Right atrium auricular region (tissue), 2 donors: Measurements from ENCODE around the gene TRIM31. TPM values are rescaled to one million over a fixed set of nuclear protein-coding genes. Genes with fewer than 3 reads are reported as not detected.

Experiments used
- DNase-seq: peaks from one replicate; pipeline ENCODE4 v3.0.0-alpha.2; 2019; ENCODE audit warnings: low spot score
- H3K27ac ChIP-seq, 2 donors: fragments of 200-600 bp; sonication (generic); 1 replicate in 1 of 2; 2 replicates in 1 of 2; pipeline ENCODE4 v1.5.1; 2016 to 2019
- H3K27me3 ChIP-seq, 2 donors: fragments of 200-600 bp; sonication (generic); one replicate each; pipeline versions ENCODE4 v1.5.1 to v1.6.0; 2017 to 2019
- H3K36me3 ChIP-seq: fragments of 200-600 bp; sonication (generic); one replicate; pipeline ENCODE4 v1.5.1; 2016
- H3K4me1 ChIP-seq, 2 donors: fragments of 200-600 bp; sonication (generic); one replicate each; pipeline versions ENCODE4 v1.5.1 to v1.6.0; 2017 to 2019
- H3K4me3 ChIP-seq, 2 donors: fragments of 200-600 bp; sonication (generic); 1 replicate in 1 of 2; 2 replicates in 1 of 2; pipeline ENCODE4 v1.5.1; 2017 to 2019; ENCODE audit warnings: mild to moderate bottlenecking in 1 of 2, moderate library complexity in 1 of 2
- H3K9me3 ChIP-seq, 2 donors: fragments of 200-600 bp; sonication (generic); one replicate each; pipeline ENCODE4 v1.5.1; 2019
- CTCF ChIP-seq, 2 donors: fragments of 200-600 bp; sonication (generic); IDR thresholded peaks; one replicate each; pipeline ENCODE4 v1.5.1; 2019; ENCODE audit warnings: antibody characterized with exemption in 2 of 2
- total RNA-seq, 2 donors: library from RNA; depleted of rRNA; stranded (reverse); fragments of >200 nt; gene quantifications; one replicate each; pipeline ENCODE4 v1.1.0, GENCODE V29; 2016

Gene TRIM31
- total RNA-seq, 2 donors from 2014 or later, result not detected

- no peak overlapping the region for H3K4me3 ChIP-seq
- no peaks in the 10 kb centered on the region for H3K4me1 ChIP-seq
- TF ChIP-seq CTCF (IDR thresholded peaks at IDR 0.05), result no peak
- no peak overlapping the region for H3K27ac ChIP-seq
- no peaks in the 10 kb centered on the region for H3K27me3 ChIP-seq
- no peak for DNase-seq
- no peaks in the 10 kb centered on the region for H3K36me3 ChIP-seq
- no peaks in the 10 kb centered on the region for H3K9me3 ChIP-seq
Measured at GRCh38 chr6:30087876-30088275, 25.0 kb downstream of the TRIM31 start.

- Histone ChIP-seq H3K9me3 (no peaks in the 10 kb centered on the region), H3K36me3 (no peaks in the 10 kb centered on the region), H3K4me1 (peaks cover 0 to 18% of the 10 kb centered on the region in 2 donors), H3K27me3 (peaks cover 13 to 19% of the 10 kb centered on the region in 2 donors), H3K27ac (no peak overlapping the region), H3K4me3 (no peak overlapping the region)
- DNase-seq, result no peak
- TF ChIP-seq CTCF (IDR thresholded peaks at IDR 0.05), result no peak
Measured at GRCh38 chr6:30077218-30077617, 35.7 kb downstream of the TRIM31 start.

GRCh38 chr6:30075790-30076732, 36.8 kb downstream of the TRIM31 start:
- H3K9me3 ChIP-seq, result no peaks in the 10 kb centered on the region
- peaks cover 18 to 19% of the 10 kb centered on the region in 2 donors for H3K27me3 ChIP-seq
- H3K4me3 ChIP-seq, result no peak overlapping the region
- DNase-seq, result no peak
- H3K36me3 ChIP-seq, result no peaks in the 10 kb centered on the region
- peak in 1 of 2 donors; percentile 35 for TF ChIP-seq CTCF (IDR thresholded peaks at IDR 0.05)
- H3K27ac ChIP-seq, result no peak overlapping the region
- H3K4me1 ChIP-seq, result peaks cover 0 to 23% of the 10 kb centered on the region in 2 donors

- H3K36me3 ChIP-seq, result no peaks in the 10 kb centered on the region
- H3K4me3 ChIP-seq, result peak within 1 kb of the TSS in 1 of 2 donors; percentile 38
- no peak for DNase-seq
- peaks cover 0 to 25% of the 10 kb centered on the region in 2 donors for H3K4me1 ChIP-seq
- H3K9me3 ChIP-seq, result no peaks in the 10 kb centered on the region
- H3K27me3 ChIP-seq, result peaks cover 18 to 19% of the 10 kb centered on the region in 2 donors
- TF ChIP-seq CTCF (IDR thresholded peaks at IDR 0.05), result no peak
- no peak within 1 kb of the TSS for H3K27ac ChIP-seq
Measured at GRCh38 chr6:30075094-30075789, 37.6 kb downstream of the TRIM31 start, which contains the start of gene RNF39. Gene RNF39, minus strand, starts transcription at chr6:30075769. Its CDS starts 184 bp downstream, at chr6:30075585.

- Histone ChIP-seq H3K4me1 (peaks cover 0 to 25% of the 10 kb centered on the region in 2 donors), H3K36me3 (peaks cover 3% of the 10 kb centered on the region), H3K27ac (no peak overlapping the region), H3K27me3 (peaks cover 18 to 19% of the 10 kb centered on the region in 2 donors), H3K4me3 (peak overlapping the region in 1 of 2 donors; percentile 38), H3K9me3 (no peaks in the 10 kb centered on the region)
- DNase-seq, result no peak
- TF ChIP-seq CTCF (IDR thresholded peaks at IDR 0.05), result no peak
Measured at GRCh38 chr6:30074331-30075093, 38.4 kb downstream of the TRIM31 start.
